ENCODE data around the gene NEDD4L. TPM values are rescaled to one million over a fixed set of nuclear protein-coding genes. Genes with fewer than 3 reads are reported as not detected.

Gene NEDD4L
- total and polyA plus RNA-seq, 8 donors: 88.0 to 159 (median 95.2) TPM

DNA sequence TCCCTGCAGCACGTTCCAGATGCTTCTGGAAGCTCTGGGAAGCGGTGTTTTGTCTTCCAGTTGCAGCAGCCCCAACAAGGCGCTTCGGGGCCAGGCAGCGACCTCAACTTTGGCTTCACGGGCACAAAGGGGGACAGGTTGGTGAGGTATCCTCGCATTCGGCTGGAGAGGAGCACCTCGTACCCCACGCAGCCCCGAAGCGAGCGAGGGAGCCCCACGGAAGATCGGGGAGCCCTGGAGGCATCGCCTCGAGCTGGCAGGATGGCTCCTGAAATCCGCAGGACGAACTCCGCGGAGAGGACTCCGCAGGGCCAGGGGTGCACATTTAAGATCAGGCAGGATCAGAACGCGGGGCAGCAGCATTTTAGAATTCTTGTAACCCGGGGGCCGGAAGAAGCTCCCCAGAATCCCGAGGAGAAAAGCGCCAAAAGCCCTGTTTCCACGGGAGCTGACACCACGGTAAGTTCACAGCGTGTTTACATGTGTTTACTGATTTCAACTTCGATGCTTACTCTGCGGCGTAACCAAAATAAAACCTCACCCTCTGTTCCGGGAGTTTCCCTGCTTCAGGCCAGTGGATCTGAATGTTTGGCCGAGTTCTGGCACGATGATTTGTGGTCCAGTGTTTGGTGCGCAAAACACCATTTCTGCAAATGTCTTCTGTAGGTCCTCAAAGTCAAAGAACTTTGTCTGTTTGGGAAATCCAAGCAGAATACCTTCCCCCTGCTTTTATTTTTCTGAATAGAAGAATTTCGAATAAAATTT, 212.5 kb downstream of the NEDD4L start:
- peaks cover 0 to 15% of the 10 kb centered on the region in 2 donors for H3K36me3 ChIP-seq
- H3K4me3 ChIP-seq: no peak overlapping the region
- no peak overlapping the region for H3K27ac ChIP-seq
- intact Hi-C loops (cut with DNase I): no loop called here
- H3K27me3 ChIP-seq: no peaks in the 10 kb centered on the region
- ATAC-seq: no peak
- DNase-seq: no peak
- H3K4me1 ChIP-seq: no peaks in the 10 kb centered on the region
- H3K9me3 ChIP-seq: no peaks in the 10 kb centered on the region
- TF ChIP-seq, protein P1, sequence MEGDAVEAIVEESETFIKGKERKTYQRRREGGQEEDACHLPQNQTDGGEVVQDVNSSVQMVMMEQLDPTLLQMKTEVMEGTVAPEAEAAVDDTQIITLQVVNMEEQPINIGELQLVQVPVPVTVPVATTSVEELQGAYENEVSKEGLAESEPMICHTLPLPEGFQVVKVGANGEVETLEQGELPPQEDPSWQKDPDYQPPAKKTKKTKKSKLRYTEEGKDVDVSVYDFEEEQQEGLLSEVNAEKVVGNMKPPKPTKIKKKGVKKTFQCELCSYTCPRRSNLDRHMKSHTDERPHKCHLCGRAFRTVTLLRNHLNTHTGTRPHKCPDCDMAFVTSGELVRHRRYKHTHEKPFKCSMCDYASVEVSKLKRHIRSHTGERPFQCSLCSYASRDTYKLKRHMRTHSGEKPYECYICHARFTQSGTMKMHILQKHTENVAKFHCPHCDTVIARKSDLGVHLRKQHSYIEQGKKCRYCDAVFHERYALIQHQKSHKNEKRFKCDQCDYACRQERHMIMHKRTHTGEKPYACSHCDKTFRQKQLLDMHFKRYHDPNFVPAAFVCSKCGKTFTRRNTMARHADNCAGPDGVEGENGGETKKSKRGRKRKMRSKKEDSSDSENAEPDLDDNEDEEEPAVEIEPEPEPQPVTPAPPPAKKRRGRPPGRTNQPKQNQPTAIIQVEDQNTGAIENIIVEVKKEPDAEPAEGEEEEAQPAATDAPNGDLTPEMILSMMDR (IDR thresholded peaks at IDR 0.05): no peak

DNA sequence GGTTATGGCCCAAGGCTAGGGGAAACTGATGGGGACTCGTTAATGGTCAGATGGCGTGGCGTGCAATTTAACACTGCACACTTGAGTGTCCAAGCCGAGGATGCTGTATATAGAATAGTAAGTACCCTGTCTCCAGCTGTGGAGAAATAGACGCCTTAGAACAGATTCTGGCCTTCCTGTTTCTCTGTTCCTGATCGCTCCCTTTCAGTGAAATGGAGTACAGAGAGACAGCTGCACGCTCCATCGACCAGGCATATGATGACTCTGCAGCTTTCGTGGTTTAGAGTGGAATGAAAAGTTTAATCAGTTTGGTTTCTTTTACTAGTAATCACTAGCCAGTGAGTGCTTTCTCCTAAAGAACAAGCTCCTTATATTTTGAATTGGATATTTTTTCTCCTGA, 213.4 kb downstream of the NEDD4L start:
- ATAC-seq (no peak), DNase-seq (no peak)
- no peak overlapping the region for H3K27ac ChIP-seq
- no peaks in the 10 kb centered on the region for H3K27me3 ChIP-seq
- H3K36me3 ChIP-seq: peaks cover 0 to 15% of the 10 kb centered on the region in 2 donors
- TF ChIP-seq, protein P1 (IDR thresholded peaks at IDR 0.05): no peak
- intact Hi-C loops (cut with DNase I): no loop called here
- H3K9me3 ChIP-seq: no peaks in the 10 kb centered on the region
- H3K4me3 ChIP-seq: no peak overlapping the region
- no peaks in the 10 kb centered on the region for H3K4me1 ChIP-seq

DNA sequence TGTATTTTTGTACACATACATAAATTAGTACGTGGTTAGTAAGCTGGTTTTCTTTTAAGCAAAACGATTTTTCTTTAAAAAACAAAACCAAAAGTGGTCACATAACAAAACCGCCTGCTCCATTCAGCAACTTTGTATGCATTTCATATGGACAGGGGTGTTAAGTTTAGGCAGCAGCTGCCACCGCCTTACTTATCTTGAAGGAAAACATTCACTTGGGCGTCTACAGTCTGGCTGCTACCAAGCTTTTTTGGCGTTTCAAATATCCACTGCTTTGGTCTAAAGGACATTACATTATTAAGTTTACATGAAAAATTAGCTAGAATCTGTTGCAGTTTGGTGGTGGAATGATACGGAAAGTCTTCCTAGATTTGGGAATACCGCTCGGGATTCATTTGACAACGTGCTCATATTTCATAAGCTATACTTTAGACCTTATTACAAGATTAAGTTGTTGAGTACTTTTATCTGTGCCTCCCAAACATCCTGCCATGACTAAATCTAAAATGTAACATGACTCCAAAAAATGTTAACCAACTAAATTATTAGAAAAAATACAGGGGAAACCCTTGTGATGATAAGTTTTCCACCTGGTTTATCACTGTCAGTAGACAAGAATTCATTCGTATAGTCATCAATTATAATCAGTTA, 214.8 kb downstream of the NEDD4L start:
- Histone ChIP-seq H3K36me3 (peaks cover 0 to 15% of the 10 kb centered on the region in 2 donors), H3K4me3 (no peak overlapping the region), H3K27me3 (no peaks in the 10 kb centered on the region), H3K27ac (no peak overlapping the region), H3K9me3 (no peaks in the 10 kb centered on the region), H3K4me1 (no peaks in the 10 kb centered on the region)
- DNase-seq: no peak
- no peak for ATAC-seq
- intact Hi-C loops (cut with DNase I): no loop called here
- TF ChIP-seq, protein P1 (IDR thresholded peaks at IDR 0.05): no peak

DNA sequence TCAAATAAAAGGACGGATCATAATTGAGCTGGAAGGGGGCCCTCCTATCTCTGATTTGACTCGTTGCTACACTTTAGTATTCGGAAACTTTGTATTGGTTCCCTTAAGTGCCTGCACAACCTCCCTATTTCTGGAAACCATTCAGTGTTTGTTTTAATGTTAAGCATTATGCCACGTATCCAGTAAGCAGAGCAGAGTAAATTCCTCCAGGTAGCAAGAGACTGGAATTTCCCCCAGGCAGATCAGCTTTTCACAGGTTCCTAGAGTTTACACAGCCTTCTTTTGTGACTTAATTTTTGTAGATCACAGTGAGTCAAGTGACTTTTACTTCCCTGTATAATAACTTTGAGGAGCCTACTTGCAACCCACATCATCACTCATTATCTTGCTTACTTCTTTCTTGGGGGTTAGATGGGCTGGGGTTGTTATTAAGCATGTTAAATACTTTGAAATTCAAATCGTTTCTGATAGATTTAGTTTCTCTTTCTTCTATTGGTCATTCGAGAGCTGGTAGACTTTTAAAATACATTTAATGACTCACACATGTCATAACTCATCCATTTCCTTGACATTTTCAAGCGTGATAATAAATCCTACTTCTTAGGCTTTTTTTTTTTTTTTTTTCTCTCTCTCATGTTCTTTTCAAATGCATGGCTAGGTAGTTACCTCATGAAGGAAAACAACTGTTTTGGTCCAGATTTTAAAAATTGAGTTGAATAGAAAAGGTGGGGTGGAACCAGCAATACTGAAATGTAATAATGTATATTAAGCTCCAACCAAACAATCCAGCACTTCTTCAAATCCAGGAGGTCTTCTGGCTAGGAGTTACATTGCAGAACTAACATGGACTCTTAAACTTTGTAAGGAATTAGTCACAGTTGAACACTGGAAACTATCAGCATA, 219.3 kb downstream of the NEDD4L start:
- H3K9me3 ChIP-seq: no peaks in the 10 kb centered on the region
- no peaks in the 10 kb centered on the region for H3K36me3 ChIP-seq
- H3K4me3 ChIP-seq: no peak overlapping the region
- H3K4me1 ChIP-seq: peaks cover 0 to 7% of the 10 kb centered on the region in 2 donors
- no peaks in the 10 kb centered on the region for H3K27me3 ChIP-seq
- ATAC-seq (peak; percentile 87), DNase-seq (peak in 1 of 4 donors; percentile 64)
- H3K27ac ChIP-seq: peak overlapping the region; percentile 59 to 67
- intact Hi-C loops (cut with DNase I): no loop called here
- TF ChIP-seq, protein P1 (IDR thresholded peaks at IDR 0.05): no peak

Measured in left lung (tissue), 10 donors.